ENCODE measurements around the gene NPC1. TPM values are rescaled to one million over a fixed set of nuclear protein-coding genes. Genes with fewer than 3 reads are reported as not detected.

NPC1 gene
- total RNA-seq, 1 experiment from 2014 or later, result 92.7 TPM

GRCh38 chr18:23521271-23521670, 65.0 kb downstream of the NPC1 start:
- ChIA-PET POLR2A (no interaction called here), CTCF (no interaction called here)
- ATAC-seq, result no peak
- Histone ChIP-seq H3K9me3 (ENCODE audit: control insufficient read depth, insufficient read depth, low read depth, low read length) (no peaks in the 10 kb centered on the region), H3K36me3 (ENCODE audit: control insufficient read depth, insufficient read depth, low read length) (peaks cover 16% of the 10 kb centered on the region; the same call in 1 of the 2 replicates), H3K4me1 (ENCODE audit: control insufficient read depth, insufficient read depth, low read length) (no peaks in the 10 kb centered on the region), H3K27me3 (ENCODE audit: control insufficient read depth, insufficient read depth, low read length) (no peaks in the 10 kb centered on the region), H3K4me3 (ENCODE audit: low read depth in 2 of 2, low read length in 2 of 2) (no peak overlapping the region), H3K27ac (ENCODE audit: low read length) (no peak overlapping the region)
- DNase-seq (ENCODE audit: low read depth, low spot score), result no peak
- no TSS peak for BruUV-seq (replicated peaks)
- intact Hi-C loops (cut with micrococcal nuclease; ENCODE audit: unreplicated experiment), result no loop called here
- in situ Hi-C loops (cut with HindIII; ENCODE audit: low pct_unique_long_range_greater_than_20kb, low sequenced_read_pairs), result no loop called here
- TF ChIP-seq, protein P1, sequence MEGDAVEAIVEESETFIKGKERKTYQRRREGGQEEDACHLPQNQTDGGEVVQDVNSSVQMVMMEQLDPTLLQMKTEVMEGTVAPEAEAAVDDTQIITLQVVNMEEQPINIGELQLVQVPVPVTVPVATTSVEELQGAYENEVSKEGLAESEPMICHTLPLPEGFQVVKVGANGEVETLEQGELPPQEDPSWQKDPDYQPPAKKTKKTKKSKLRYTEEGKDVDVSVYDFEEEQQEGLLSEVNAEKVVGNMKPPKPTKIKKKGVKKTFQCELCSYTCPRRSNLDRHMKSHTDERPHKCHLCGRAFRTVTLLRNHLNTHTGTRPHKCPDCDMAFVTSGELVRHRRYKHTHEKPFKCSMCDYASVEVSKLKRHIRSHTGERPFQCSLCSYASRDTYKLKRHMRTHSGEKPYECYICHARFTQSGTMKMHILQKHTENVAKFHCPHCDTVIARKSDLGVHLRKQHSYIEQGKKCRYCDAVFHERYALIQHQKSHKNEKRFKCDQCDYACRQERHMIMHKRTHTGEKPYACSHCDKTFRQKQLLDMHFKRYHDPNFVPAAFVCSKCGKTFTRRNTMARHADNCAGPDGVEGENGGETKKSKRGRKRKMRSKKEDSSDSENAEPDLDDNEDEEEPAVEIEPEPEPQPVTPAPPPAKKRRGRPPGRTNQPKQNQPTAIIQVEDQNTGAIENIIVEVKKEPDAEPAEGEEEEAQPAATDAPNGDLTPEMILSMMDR (IDR thresholded peaks at IDR 0.05), result no peak
- TF ChIP-seq, protein P2, sequence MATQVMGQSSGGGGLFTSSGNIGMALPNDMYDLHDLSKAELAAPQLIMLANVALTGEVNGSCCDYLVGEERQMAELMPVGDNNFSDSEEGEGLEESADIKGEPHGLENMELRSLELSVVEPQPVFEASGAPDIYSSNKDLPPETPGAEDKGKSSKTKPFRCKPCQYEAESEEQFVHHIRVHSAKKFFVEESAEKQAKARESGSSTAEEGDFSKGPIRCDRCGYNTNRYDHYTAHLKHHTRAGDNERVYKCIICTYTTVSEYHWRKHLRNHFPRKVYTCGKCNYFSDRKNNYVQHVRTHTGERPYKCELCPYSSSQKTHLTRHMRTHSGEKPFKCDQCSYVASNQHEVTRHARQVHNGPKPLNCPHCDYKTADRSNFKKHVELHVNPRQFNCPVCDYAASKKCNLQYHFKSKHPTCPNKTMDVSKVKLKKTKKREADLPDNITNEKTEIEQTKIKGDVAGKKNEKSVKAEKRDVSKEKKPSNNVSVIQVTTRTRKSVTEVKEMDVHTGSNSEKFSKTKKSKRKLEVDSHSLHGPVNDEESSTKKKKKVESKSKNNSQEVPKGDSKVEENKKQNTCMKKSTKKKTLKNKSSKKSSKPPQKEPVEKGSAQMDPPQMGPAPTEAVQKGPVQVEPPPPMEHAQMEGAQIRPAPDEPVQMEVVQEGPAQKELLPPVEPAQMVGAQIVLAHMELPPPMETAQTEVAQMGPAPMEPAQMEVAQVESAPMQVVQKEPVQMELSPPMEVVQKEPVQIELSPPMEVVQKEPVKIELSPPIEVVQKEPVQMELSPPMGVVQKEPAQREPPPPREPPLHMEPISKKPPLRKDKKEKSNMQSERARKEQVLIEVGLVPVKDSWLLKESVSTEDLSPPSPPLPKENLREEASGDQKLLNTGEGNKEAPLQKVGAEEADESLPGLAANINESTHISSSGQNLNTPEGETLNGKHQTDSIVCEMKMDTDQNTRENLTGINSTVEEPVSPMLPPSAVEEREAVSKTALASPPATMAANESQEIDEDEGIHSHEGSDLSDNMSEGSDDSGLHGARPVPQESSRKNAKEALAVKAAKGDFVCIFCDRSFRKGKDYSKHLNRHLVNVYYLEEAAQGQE (IDR thresholded peaks at IDR 0.05; ENCODE audit: insufficient read depth in 1 of 2, low read depth in 2 of 2, low read length in 1 of 2), result no peak
- TF ChIP-seq SIN3A (IDR thresholded peaks at IDR 0.05; ENCODE audit: borderline replicate concordance, insufficient read depth, low read depth, low read length), result no peak
- no peak for TF ChIP-seq TCF7L2 (IDR thresholded peaks at IDR 0.05; ENCODE audit: low read depth, low read length)
- TF ChIP-seq POLR2AphosphoS5 (IDR thresholded peaks at IDR 0.05; ENCODE audit: low read depth, low read length), result no peak

- POLR2A ChIA-PET, result interaction anchor here (0.6 kb wide), 1 partner anchor 1528 kb away, joined by 3 read pairs; no protein-coding TSS in a partner anchor
- DNase-seq (ENCODE audit: low read depth, low spot score), result no peak
- no peaks in the 10 kb centered on the region for H3K27me3 ChIP-seq (ENCODE audit: control insufficient read depth, insufficient read depth, low read length)
- CTCF ChIA-PET, result no interaction called here
- intact Hi-C loops (cut with micrococcal nuclease; ENCODE audit: unreplicated experiment), result loop anchor here (10.0 kb wide), 1 partner anchor 185 kb away; no protein-coding TSS in a partner anchor
- peaks cover 18% of the 10 kb centered on the region; the same call in 1 of the 2 replicates for H3K36me3 ChIP-seq (ENCODE audit: control insufficient read depth, insufficient read depth, low read length)
- no TSS peak for BruUV-seq (replicated peaks)
- ATAC-seq, result no peak
- in situ Hi-C loops (cut with HindIII; ENCODE audit: low pct_unique_long_range_greater_than_20kb, low sequenced_read_pairs), result no loop called here
- H3K27ac ChIP-seq (ENCODE audit: low read length), result no peak overlapping the region
- no peak for TF ChIP-seq POLR2AphosphoS5 (IDR thresholded peaks at IDR 0.05; ENCODE audit: low read depth, low read length)
- TF ChIP-seq, protein P2 (IDR thresholded peaks at IDR 0.05; ENCODE audit: insufficient read depth in 1 of 2, low read depth in 2 of 2, low read length in 1 of 2), result no peak
- TF ChIP-seq, protein P1 (IDR thresholded peaks at IDR 0.05), result no peak
- TF ChIP-seq TCF7L2 (IDR thresholded peaks at IDR 0.05; ENCODE audit: low read depth, low read length), result no peak
- TF ChIP-seq SIN3A (IDR thresholded peaks at IDR 0.05; ENCODE audit: borderline replicate concordance, insufficient read depth, low read depth, low read length), result no peak
- H3K4me1 ChIP-seq (ENCODE audit: control insufficient read depth, insufficient read depth, low read length), result no peaks in the 10 kb centered on the region
- H3K9me3 ChIP-seq (ENCODE audit: control insufficient read depth, insufficient read depth, low read depth, low read length), result no peaks in the 10 kb centered on the region
- no peak overlapping the region for H3K4me3 ChIP-seq (ENCODE audit: low read depth in 2 of 2, low read length in 2 of 2)
Observed at GRCh38 chr18:23519734-23520133, 66.6 kb downstream of the NPC1 start.

Data from Panc1 (cell line).